Calu3 (cell line): Measurements from ENCODE around the gene SMOC2. TPM values are rescaled to one million over a fixed set of nuclear protein-coding genes. Genes with fewer than 3 reads are reported as not detected.

Source experiments
- BruUV-seq: library from RNA; stranded (reverse); fragments of 400-500 nt; replicated peaks from 2 replicates; lab custom pipeline; 2021; lab: Mats Ljungman, UMichigan
- CTCF ChIA-PET: fragments of 300-600 bp; sonication (Branson Sonifier 250); formaldehyde crosslinking; loops from one replicate; lab custom pipeline; 2022; ENCODE audit warnings: antibody characterized with exemption; lab: Charles Lee
- DNase-seq: peaks from one replicate; pipeline ENCODE4 v3.0.0; 2022
- H3K27ac Mint-ChIP-seq: one replicate; pipeline ENCODE4 v1.8.0; 2022; ENCODE audit warnings: mixed read lengths; ENCODE audit not compliant: unreplicated experiment
- H3K27me3 Mint-ChIP-seq: one replicate; pipeline ENCODE4 v1.8.0; 2022; ENCODE audit warnings: mixed read lengths; ENCODE audit not compliant: unreplicated experiment
- H3K36me3 Mint-ChIP-seq: one replicate; pipeline ENCODE4 v1.8.0; 2022; ENCODE audit warnings: mild to moderate bottlenecking, moderate library complexity, mixed read lengths; ENCODE audit not compliant: insufficient read depth, unreplicated experiment
- H3K4me1 Mint-ChIP-seq: one replicate; pipeline ENCODE4 v1.8.0; 2022; ENCODE audit warnings: mild to moderate bottlenecking, low read depth, mixed read lengths; ENCODE audit not compliant: unreplicated experiment
- H3K4me3 Mint-ChIP-seq: one replicate; pipeline ENCODE4 v1.8.0; 2022; ENCODE audit warnings: mild to moderate bottlenecking, low read depth, moderate library complexity, mixed read lengths; ENCODE audit not compliant: unreplicated experiment
- H3K9me3 Mint-ChIP-seq: one replicate; pipeline ENCODE4 v1.8.0; 2022; ENCODE audit warnings: low read depth, mixed read lengths; ENCODE audit not compliant: unreplicated experiment
- CTCF ChIP-seq: fragments of 200-600 bp; IDR thresholded peaks from one replicate; pipeline ENCODE4 v1.8.0; 2022; ENCODE audit warnings: antibody characterized with exemption; ENCODE audit not compliant: unreplicated experiment
- intact Hi-C: fragments of 100-400 bp; cut with micrococcal nuclease; formaldehyde crosslinking; loops from one replicate; pipeline ENCODE4 v1.10.0; 2022; ENCODE audit not compliant: unreplicated experiment
- total RNA-seq: library from RNA; stranded (reverse); gene quantifications from 2 replicates; pipeline ENCODE4 v1.2.3, GENCODE V29; 2022

SMOC2 gene
- total RNA-seq, 1 experiment from 2014 or later: 1.1 TPM

- Mint-ChIP-seq H3K36me3 (no peaks in the 10 kb centered on the region), H3K27me3 (peaks cover 83% of the 10 kb centered on the region), H3K4me1 (no peaks in the 10 kb centered on the region), H3K4me3 (no peak overlapping the region), H3K9me3 (no peaks in the 10 kb centered on the region), H3K27ac (no peak overlapping the region)
- no peak for TF ChIP-seq CTCF
- BruUV-seq: no TSS peak
- intact Hi-C loops: no loop called here
- CTCF ChIA-PET: no interaction called here
- DNase-seq: no peak
Measured at GRCh38 chr6:168403370-168404005, 37.5 kb upstream of the SMOC2 start.

GRCh38 chr6:168404560-168404959, 36.4 kb upstream of the SMOC2 start:
- H3K27ac Mint-ChIP-seq: no peak overlapping the region
- peaks cover 74% of the 10 kb centered on the region for H3K27me3 Mint-ChIP-seq
- CTCF ChIA-PET: interaction anchor here (0.5 kb wide), 1 partner anchor 21 kb away, joined by 5 read pairs; no protein-coding TSS in a partner anchor
- no peaks in the 10 kb centered on the region for H3K36me3 Mint-ChIP-seq
- intact Hi-C loops: no loop called here
- no peaks in the 10 kb centered on the region for H3K4me1 Mint-ChIP-seq
- H3K9me3 Mint-ChIP-seq: no peaks in the 10 kb centered on the region
- H3K4me3 Mint-ChIP-seq: no peak overlapping the region
- TF ChIP-seq CTCF: no peak
- no peak for DNase-seq
- BruUV-seq: no TSS peak

GRCh38 chr6:168407842-168408241, 33.1 kb upstream of the SMOC2 start:
- peaks cover 41% of the 10 kb centered on the region for H3K27me3 Mint-ChIP-seq
- H3K27ac Mint-ChIP-seq: no peak overlapping the region
- H3K4me1 Mint-ChIP-seq: no peaks in the 10 kb centered on the region
- no peak for TF ChIP-seq CTCF
- no peaks in the 10 kb centered on the region for H3K36me3 Mint-ChIP-seq
- H3K4me3 Mint-ChIP-seq: no peak overlapping the region
- no peak for DNase-seq
- no TSS peak for BruUV-seq
- CTCF ChIA-PET: interaction anchor here (0.6 kb wide), 1 partner anchor 30 kb away, joined by 6 read pairs; no protein-coding TSS in a partner anchor
- no peaks in the 10 kb centered on the region for H3K9me3 Mint-ChIP-seq
- intact Hi-C loops: no loop called here

GRCh38 chr6:168408504-168409136, 32.4 kb upstream of the SMOC2 start:
- TF ChIP-seq CTCF: no peak
- Mint-ChIP-seq H3K4me3 (no peak overlapping the region), H3K4me1 (no peaks in the 10 kb centered on the region), H3K36me3 (no peaks in the 10 kb centered on the region), H3K27ac (no peak overlapping the region), H3K27me3 (peaks cover 33% of the 10 kb centered on the region), H3K9me3 (no peaks in the 10 kb centered on the region)
- DNase-seq: no peak
- CTCF ChIA-PET: interaction anchor here (0.6 kb wide), 1 partner anchor 29 kb away, joined by 6 read pairs; no protein-coding TSS in a partner anchor
- intact Hi-C loops: no loop called here
- no TSS peak for BruUV-seq
